Keratinocyte (primary cell): ENCODE measurements around the gene CLCN1.

Source experiments
- EZH2 ChIP-seq: IDR thresholded peaks from one replicate; pipeline ENCODE4 v1.6.1; 2012; ENCODE audit warnings: inconsistent platforms, mild to moderate bottlenecking, low read length, moderate library complexity
- TF ChIP-seq, protein P1 (sequence below), 3 experiments: IDR thresholded peaks in 1 of 3; conservative IDR thresholded peaks in 1 of 3; optimal IDR thresholded peaks in 1 of 3; 2 replicates in 2 of 3; 3 replicates in 1 of 3; pipeline versions ENCODE3 to v1.5.1; 2011; ENCODE audit warnings: low read length in 3 of 3, mild to moderate bottlenecking in 3 of 3, moderate library complexity in 2 of 3, control low read depth in 1 of 3, inconsistent platforms in 1 of 3; ENCODE audit not compliant: insufficient read depth in 2 of 3; ENCODE audit errors: extremely low read depth in 1 of 3

DNA sequence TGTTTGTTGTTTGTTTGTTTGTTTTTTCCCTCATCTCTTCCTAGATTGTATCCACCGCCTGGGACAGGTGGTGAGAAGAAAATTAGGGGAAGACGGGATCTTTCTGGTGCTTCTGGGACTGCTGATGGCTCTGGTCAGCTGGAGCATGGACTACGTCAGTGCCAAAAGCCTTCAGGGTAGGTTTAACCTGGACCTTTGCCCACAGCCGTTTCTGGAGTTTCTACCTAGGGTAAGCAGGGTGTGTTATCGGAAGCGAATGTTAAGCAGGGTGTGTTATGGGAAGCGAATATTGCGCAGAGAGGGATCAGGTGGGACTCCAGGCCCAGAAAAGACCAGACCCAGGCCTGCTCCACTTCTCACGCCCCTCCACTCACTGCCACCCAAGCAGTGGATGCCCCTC is 4.7 kb downstream of the CLCN1 start:
- TF ChIP-seq, protein P1, sequence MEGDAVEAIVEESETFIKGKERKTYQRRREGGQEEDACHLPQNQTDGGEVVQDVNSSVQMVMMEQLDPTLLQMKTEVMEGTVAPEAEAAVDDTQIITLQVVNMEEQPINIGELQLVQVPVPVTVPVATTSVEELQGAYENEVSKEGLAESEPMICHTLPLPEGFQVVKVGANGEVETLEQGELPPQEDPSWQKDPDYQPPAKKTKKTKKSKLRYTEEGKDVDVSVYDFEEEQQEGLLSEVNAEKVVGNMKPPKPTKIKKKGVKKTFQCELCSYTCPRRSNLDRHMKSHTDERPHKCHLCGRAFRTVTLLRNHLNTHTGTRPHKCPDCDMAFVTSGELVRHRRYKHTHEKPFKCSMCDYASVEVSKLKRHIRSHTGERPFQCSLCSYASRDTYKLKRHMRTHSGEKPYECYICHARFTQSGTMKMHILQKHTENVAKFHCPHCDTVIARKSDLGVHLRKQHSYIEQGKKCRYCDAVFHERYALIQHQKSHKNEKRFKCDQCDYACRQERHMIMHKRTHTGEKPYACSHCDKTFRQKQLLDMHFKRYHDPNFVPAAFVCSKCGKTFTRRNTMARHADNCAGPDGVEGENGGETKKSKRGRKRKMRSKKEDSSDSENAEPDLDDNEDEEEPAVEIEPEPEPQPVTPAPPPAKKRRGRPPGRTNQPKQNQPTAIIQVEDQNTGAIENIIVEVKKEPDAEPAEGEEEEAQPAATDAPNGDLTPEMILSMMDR (optimal IDR thresholded peaks at IDR 0.05 in 1 of 3, IDR thresholded peaks at IDR 0.05 in 1 of 3, conservative IDR thresholded peaks at IDR 0.05 in 1 of 3; ENCODE audit: extremely low read depth in 1 of 3, insufficient read depth in 2 of 3, low read length in 3 of 3), result no peak
- TF ChIP-seq EZH2, result no peak
